Kidney (tissue), 14 donors: ENCODE measurements around the gene TLE5. TPM values are rescaled to one million over a fixed set of nuclear protein-coding genes. Genes with fewer than 3 reads are reported as not detected.
A peak's percentile ranks its signal among the peaks of the same experiment; 100 is the strongest.
"Not testable (repeated sequence)": the region's sequence is repeated elsewhere in the genome, so short reads cannot be mapped to it uniquely, and the experiment has no call there.

Experiments used
- DNase-seq, 5 donors: peaks; one replicate each; pipeline ENCODE4 v3.0.0-alpha.2; 2013 to 2020
- FAIRE-seq: peaks from 2 replicates; lab custom pipeline; 2012; peaks lifted over from hg19 to GRCh38; lab: Jason Lieb, UNC
- H3K27ac ChIP-seq, 2 donors: one replicate each; pipeline ENCODE4 v1.7.0; 2013; ENCODE audit warnings: low read depth in 2 of 2, low read length in 2 of 2, inconsistent platforms in 1 of 2
- H3K27me3 ChIP-seq: one replicate; pipeline ENCODE4 v1.7.1; 2013; ENCODE audit warnings: low read length, inconsistent platforms; ENCODE audit not compliant: control insufficient read depth, insufficient read depth
- H3K36me3 ChIP-seq, 3 donors: one replicate each; pipeline versions ENCODE4 v1.7.0 to v1.7.1; 2013; ENCODE audit warnings: low read length in 3 of 3, control low read depth in 1 of 3, inconsistent platforms in 1 of 3; ENCODE audit not compliant: insufficient read depth in 3 of 3, control insufficient read depth in 2 of 3
- H3K4me1 ChIP-seq, 3 donors: one replicate each; pipeline versions ENCODE4 v1.7.0 to v1.7.1; 2013; ENCODE audit warnings: low read length in 3 of 3, inconsistent platforms in 1 of 3, low read depth in 1 of 3; ENCODE audit not compliant: control insufficient read depth in 2 of 3, insufficient read depth in 2 of 3
- H3K4me3 ChIP-seq, 3 donors: one replicate each; pipeline versions ENCODE4 v1.7.0 to v1.8.1; 2013; ENCODE audit warnings: low read length in 3 of 3, control low read depth in 1 of 3, inconsistent platforms in 1 of 3
- H3K9ac ChIP-seq, 3 donors: one replicate each; pipeline versions ENCODE4 v1.7.0 to v1.7.1; 2013; ENCODE audit warnings: low read length in 3 of 3, control low read depth in 1 of 3, inconsistent platforms in 1 of 3
- H3K9me3 ChIP-seq, 3 donors: one replicate each; pipeline versions ENCODE4 v1.7.0 to v1.7.1; 2013; ENCODE audit warnings: low read length in 3 of 3, control low read depth in 1 of 3, inconsistent platforms in 1 of 3; ENCODE audit not compliant: control insufficient read depth in 2 of 3, insufficient read depth in 1 of 3
- intact Hi-C: fragments of 100-400 bp; cut with DNase I; formaldehyde crosslinking; loops from one replicate; pipeline ENCODE4 v1.11.1; 2022
- polyA plus RNA-seq: library from polyadenylated mRNA; stranded (reverse); fragments of 350-450 nt; fragmentation: Illumina TruSeq; extraction: RNeasy Lipid Tissue Mini Kit (QIAGEN cat#74804); gene quantifications from one replicate; pipeline ENCODE4 v1.2.3, GENCODE V29; 2014; ENCODE audit warnings: low read depth, low replicate concordance; ENCODE audit not compliant: insufficient read depth
- total RNA-seq: library from RNA; stranded (reverse); fragmentation: NEBNext Ultra II Directional; extraction: Animal tissue kit (Norgen Biotek cat#: 25700); gene quantifications from one replicate; pipeline ENCODE4 v1.2.1, GENCODE V29; 2021
- TF ChIP-seq, protein P1 (sequence below): IDR thresholded peaks from 3 replicates; pipeline ENCODE4 v1.5.1; 2012; ENCODE audit warnings: mild to moderate bottlenecking, moderate library complexity, borderline replicate concordance; ENCODE audit not compliant: insufficient read depth; ENCODE audit errors: extremely low read depth
- donor health status: control.
- donor health status: control.
- donor health status: control.
- donor health status: control.
- donor health status: control.
- donor health status: DM: yes; HTN: yes; CAD: no.
- donor health status: Normal renal cell carcinoma (clear cell type).

Gene TLE5
- total and polyA plus RNA-seq, 2 donors from 2014 or later = 526 to 580 TPM

DNA sequence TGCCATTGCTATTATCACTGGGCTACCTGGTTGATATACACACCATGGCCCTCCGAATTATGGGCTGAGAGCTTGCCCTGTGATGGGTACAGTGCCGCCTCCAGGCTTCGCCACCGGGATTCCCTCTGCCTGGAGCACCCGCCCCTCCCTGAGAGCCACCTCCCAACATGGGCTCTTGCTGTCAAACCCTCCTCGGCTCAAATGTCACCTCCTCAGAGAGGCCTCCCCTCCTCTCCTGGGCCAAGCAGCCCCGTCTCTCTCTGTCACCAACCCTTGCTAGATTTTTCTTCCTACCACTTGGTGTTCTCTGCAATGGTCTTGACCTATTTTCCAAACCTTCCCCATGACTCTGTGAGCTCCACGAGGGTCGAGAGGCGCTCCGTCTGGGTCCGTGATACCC, 21.0 kb downstream of the TLE5 start:
- Histone ChIP-seq H3K4me3 (no peak overlapping the region), H3K9me3 (no peaks in the 10 kb centered on the region), H3K27ac (no peak overlapping the region), H3K9ac (no peak overlapping the region), H3K4me1 (peaks cover 0 to 3% (median 0%) of the 10 kb centered on the region in 3 donors), H3K27me3 (no peaks in the 10 kb centered on the region), H3K36me3 (no peaks in the 10 kb centered on the region)
- DNase-seq = peak in 3 of 5 donors; percentile 46 to 76 (median 54)
- intact Hi-C loops = no loop called here
- TF ChIP-seq, protein P1, sequence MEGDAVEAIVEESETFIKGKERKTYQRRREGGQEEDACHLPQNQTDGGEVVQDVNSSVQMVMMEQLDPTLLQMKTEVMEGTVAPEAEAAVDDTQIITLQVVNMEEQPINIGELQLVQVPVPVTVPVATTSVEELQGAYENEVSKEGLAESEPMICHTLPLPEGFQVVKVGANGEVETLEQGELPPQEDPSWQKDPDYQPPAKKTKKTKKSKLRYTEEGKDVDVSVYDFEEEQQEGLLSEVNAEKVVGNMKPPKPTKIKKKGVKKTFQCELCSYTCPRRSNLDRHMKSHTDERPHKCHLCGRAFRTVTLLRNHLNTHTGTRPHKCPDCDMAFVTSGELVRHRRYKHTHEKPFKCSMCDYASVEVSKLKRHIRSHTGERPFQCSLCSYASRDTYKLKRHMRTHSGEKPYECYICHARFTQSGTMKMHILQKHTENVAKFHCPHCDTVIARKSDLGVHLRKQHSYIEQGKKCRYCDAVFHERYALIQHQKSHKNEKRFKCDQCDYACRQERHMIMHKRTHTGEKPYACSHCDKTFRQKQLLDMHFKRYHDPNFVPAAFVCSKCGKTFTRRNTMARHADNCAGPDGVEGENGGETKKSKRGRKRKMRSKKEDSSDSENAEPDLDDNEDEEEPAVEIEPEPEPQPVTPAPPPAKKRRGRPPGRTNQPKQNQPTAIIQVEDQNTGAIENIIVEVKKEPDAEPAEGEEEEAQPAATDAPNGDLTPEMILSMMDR = no peak
- FAIRE-seq = no peak

DNA sequence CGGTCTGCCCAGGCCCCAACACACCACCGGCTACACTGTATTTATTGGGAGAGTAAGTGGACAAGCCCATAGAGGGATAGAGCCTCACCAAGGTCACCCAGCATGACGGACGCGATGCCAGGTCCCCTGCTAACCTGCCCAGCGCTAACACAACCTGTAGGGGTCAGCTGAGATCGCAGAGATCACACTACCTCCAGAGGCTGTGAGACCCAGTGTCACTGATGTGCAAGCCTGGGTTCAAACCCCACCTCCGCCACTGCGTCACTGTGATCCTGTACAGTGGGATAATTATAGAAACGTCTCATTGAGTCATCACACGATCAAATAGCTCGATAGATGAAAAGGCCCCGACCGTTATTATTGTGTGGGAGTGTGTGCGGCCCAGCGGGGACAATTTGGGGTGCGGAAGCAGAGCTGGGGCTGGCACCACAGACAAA, 22.6 kb downstream of the TLE5 start:
- Histone ChIP-seq H3K4me3 (no peak overlapping the region), H3K27me3 (no peaks in the 10 kb centered on the region), H3K27ac (no peak overlapping the region), H3K9me3 (no peaks in the 10 kb centered on the region), H3K4me1 (peaks cover 3 to 10% (median 6%) of the 10 kb centered on the region in 3 donors), H3K36me3 (no peaks in the 10 kb centered on the region), H3K9ac (no peak overlapping the region)
- FAIRE-seq (no peak), DNase-seq (no peak)
- TF ChIP-seq, protein P1 = no peak
- intact Hi-C loops = no loop called here

DNA sequence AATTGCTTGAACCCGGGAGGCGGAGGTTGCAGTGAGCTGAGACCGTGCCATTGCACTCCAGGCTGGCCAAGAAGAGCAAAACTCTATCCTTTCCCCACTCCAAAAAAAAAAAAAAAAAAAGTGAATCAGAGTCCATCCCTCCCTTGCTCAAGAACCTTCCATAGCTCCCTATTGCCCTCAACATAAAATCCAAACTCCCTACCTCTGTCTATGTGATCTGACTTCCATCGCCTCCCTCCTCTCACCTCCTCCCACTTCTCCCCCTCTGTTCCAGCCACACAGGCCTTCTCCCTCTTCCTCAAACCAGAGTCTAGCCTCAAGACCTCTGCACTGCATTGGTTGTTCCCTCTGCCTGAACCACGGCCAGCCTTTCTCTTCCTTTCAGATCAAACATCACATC, 23.2 kb downstream of the TLE5 start:
- Histone ChIP-seq H3K27ac (no peak overlapping the region), H3K27me3 (no peaks in the 10 kb centered on the region), H3K9me3 (no peaks in the 10 kb centered on the region), H3K4me1 (peaks cover 3 to 12% (median 8%) of the 10 kb centered on the region in 3 donors), H3K36me3 (no peaks in the 10 kb centered on the region), H3K9ac (no peak overlapping the region), H3K4me3 (no peak overlapping the region)
- intact Hi-C loops = no loop called here
- DNase-seq (no peak), FAIRE-seq (no peak)
- TF ChIP-seq, protein P1 = no peak

DNA sequence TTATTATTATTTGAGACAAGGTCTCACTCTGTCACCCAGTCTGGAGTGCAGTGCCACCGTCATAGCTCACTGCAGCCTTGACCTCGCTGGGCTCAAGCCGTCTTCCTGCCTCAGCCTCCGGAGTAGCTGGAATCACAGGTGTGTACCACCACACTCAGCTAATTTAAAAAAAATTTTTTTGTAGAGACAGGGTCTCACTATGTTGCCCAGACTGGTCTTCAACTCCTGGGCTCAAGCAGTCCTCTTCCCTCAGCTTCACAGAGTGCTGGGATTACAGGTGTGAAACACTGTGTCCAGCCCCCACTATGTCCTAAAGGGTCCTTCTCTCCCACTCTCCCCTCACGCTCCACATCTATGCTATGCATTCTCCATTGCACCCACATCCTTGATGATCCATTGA, 24.1 kb downstream of the TLE5 start:
- Histone ChIP-seq H3K27me3 (no peaks in the 10 kb centered on the region), H3K27ac (no peak overlapping the region), H3K9ac (no peak overlapping the region), H3K4me3 (no peak overlapping the region), H3K9me3 (no peaks in the 10 kb centered on the region), H3K4me1 (peaks cover 3 to 12% (median 8%) of the 10 kb centered on the region in 3 donors), H3K36me3 (no peaks in the 10 kb centered on the region)
- intact Hi-C loops = no loop called here
- TF ChIP-seq, protein P1 = no peak
- FAIRE-seq = no peak
- no peak for DNase-seq

DNA sequence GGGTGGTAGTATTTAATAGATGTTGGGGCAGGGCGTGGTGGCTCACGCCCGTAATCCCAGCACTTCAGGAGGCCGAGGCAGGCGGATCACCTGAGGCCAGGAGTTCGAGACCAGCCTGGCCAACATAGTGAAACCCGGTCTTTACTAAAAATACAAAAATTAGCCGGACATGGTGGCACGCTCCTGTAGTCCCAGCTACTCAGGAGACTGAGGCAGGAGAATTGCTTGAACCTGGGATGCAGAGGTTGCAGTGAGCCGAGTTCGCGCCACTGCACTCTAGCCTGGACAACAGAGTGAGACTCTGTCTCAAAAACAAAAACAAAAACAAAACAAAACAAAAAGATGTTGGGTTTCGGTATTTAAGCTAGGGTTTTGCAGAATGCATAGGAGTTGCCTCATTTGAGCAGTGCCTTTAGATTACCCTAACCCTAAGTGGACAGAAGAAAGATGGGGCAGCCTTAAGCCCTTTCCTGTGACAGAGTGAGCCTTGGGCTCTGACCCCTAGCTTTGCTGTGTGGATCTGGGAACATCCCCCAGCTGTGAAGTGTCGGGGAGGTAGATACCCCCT, 25.2 kb downstream of the TLE5 start:
- H3K27me3 ChIP-seq, intact Hi-C loops, H3K9me3 ChIP-seq, H3K4me3 ChIP-seq, DNase-seq, FAIRE-seq, H3K36me3 ChIP-seq: not testable (repeated sequence)
- H3K4me1 ChIP-seq = peaks cover 3 to 12% (median 8%) of the 10 kb centered on the region in 3 donors
- H3K27ac ChIP-seq = peak overlapping the region; percentile 89 to 97
- H3K9ac ChIP-seq = peak overlapping the region in 1 of 3 donors; percentile 55
